MCF 10A (cell line): ENCODE data around the gene ARL15. TPM values are rescaled to one million over a fixed set of nuclear protein-coding genes. Genes with fewer than 3 reads are reported as not detected.
A peak's percentile ranks its signal among the peaks of the same experiment; 100 is the strongest.

Experiments
- BruUV-seq: library from RNA; stranded (reverse); fragments of 400-500 nt; replicated peaks from 2 replicates; lab custom pipeline; 2021; lab: Mats Ljungman, UMichigan
- CTCF ChIA-PET: fragments of 300-600 bp; sonication (Branson Sonifier 250); formaldehyde crosslinking; extraction: SDS; loops from one replicate; lab custom pipeline; 2021; ENCODE audit warnings: antibody characterized with exemption, inconsistent platforms; lab: Yijun Ruan, JAX
- POLR2A ChIA-PET: fragments of 300-600, 350-650 bp; sonication (Branson Sonifier 250); formaldehyde crosslinking; extraction: SDS; loops from one replicate; lab custom pipeline; 2020; ENCODE audit warnings: antibody characterized with exemption, inconsistent platforms; lab: Yijun Ruan, JAX
- DNase-seq: peaks from one replicate; pipeline ENCODE4 v3.0.0-alpha.2; 2018; ENCODE audit not compliant: unreplicated experiment
- H3K27ac Mint-ChIP-seq: one replicate; pipeline ENCODE4 v1.8.0; 2022; ENCODE audit warnings: mild to moderate bottlenecking, low read depth, mixed read lengths; ENCODE audit not compliant: unreplicated experiment
- H3K27me3 Mint-ChIP-seq: one replicate; pipeline ENCODE4 v1.8.0; 2022; ENCODE audit warnings: mixed read lengths; ENCODE audit not compliant: insufficient read depth, unreplicated experiment
- H3K36me3 Mint-ChIP-seq: one replicate; pipeline ENCODE4 v1.8.0; 2022; ENCODE audit warnings: mild to moderate bottlenecking, moderate library complexity, mixed read lengths; ENCODE audit not compliant: insufficient read depth, unreplicated experiment
- H3K4me1 Mint-ChIP-seq: one replicate; pipeline ENCODE4 v1.8.0; 2022; ENCODE audit warnings: mixed read lengths; ENCODE audit not compliant: insufficient read depth, unreplicated experiment
- H3K4me3 Mint-ChIP-seq: one replicate; pipeline ENCODE4 v1.8.0; 2022; ENCODE audit warnings: mild to moderate bottlenecking, moderate library complexity, mixed read lengths; ENCODE audit not compliant: unreplicated experiment
- H3K9me3 Mint-ChIP-seq: one replicate; pipeline ENCODE4 v1.8.0; 2022; ENCODE audit warnings: mixed read lengths; ENCODE audit not compliant: unreplicated experiment
- intact Hi-C: fragments of 100-400 bp; cut with micrococcal nuclease; formaldehyde crosslinking; loops from 2 replicates; pipeline ENCODE4 v1.14.1; 2022
- total RNA-seq: library from RNA; stranded (reverse); gene quantifications from 2 replicates; pipeline ENCODE4 v1.2.3, GENCODE V29; 2022
- TF ChIP-seq, protein P1 (sequence below): fragments of 200-600 bp; IDR thresholded peaks from one replicate; pipeline ENCODE4 v1.8.0; 2022; ENCODE audit warnings: antibody characterized with exemption, mild to moderate bottlenecking; ENCODE audit not compliant: unreplicated experiment

ARL15 gene
- total RNA-seq, 1 experiment from 2014 or later: 11.3 TPM

DNA sequence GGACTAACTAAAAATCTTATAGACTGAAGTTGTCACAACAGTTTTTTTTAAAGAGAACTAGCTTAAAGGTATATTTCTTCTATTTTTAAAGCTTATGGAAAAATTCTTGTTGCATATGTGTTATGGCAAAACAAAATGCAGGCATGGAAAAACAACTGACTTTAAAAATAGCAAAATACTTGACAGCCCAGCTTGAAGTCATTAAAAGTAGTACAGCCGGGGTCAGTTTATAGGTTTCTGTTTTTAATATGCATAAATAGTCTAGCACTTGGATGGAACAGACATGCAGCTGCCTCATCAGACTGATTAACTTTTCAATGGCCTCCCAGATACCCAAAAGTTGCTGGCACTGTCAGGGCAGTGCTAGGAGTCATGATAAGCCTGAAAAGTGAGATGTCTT lies 22.3 kb upstream of the ARL15 start:
- no peak overlapping the region for H3K27ac Mint-ChIP-seq
- H3K9me3 Mint-ChIP-seq: peaks cover 21% of the 10 kb centered on the region
- ChIA-PET CTCF (interaction anchor here (0.6 to 1.2 kb wide), 5 partner anchors 10 to 1885 kb away, joined by 3 to 5 read pairs (median 4); no protein-coding TSS in a partner anchor), POLR2A (interaction anchor here (0.6 to 1.5 kb wide), 3 partner anchors 8 to 171 kb away, joined by 3 to 7 read pairs (median 3); no protein-coding TSS in a partner anchor)
- H3K4me3 Mint-ChIP-seq: no peak overlapping the region
- no TSS peak for BruUV-seq
- no peaks in the 10 kb centered on the region for H3K27me3 Mint-ChIP-seq
- TF ChIP-seq, protein P1, sequence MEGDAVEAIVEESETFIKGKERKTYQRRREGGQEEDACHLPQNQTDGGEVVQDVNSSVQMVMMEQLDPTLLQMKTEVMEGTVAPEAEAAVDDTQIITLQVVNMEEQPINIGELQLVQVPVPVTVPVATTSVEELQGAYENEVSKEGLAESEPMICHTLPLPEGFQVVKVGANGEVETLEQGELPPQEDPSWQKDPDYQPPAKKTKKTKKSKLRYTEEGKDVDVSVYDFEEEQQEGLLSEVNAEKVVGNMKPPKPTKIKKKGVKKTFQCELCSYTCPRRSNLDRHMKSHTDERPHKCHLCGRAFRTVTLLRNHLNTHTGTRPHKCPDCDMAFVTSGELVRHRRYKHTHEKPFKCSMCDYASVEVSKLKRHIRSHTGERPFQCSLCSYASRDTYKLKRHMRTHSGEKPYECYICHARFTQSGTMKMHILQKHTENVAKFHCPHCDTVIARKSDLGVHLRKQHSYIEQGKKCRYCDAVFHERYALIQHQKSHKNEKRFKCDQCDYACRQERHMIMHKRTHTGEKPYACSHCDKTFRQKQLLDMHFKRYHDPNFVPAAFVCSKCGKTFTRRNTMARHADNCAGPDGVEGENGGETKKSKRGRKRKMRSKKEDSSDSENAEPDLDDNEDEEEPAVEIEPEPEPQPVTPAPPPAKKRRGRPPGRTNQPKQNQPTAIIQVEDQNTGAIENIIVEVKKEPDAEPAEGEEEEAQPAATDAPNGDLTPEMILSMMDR: no peak
- no peaks in the 10 kb centered on the region for H3K36me3 Mint-ChIP-seq
- H3K4me1 Mint-ChIP-seq: peaks cover 16% of the 10 kb centered on the region
- intact Hi-C loops: no loop called here
- no peak for DNase-seq

DNA sequence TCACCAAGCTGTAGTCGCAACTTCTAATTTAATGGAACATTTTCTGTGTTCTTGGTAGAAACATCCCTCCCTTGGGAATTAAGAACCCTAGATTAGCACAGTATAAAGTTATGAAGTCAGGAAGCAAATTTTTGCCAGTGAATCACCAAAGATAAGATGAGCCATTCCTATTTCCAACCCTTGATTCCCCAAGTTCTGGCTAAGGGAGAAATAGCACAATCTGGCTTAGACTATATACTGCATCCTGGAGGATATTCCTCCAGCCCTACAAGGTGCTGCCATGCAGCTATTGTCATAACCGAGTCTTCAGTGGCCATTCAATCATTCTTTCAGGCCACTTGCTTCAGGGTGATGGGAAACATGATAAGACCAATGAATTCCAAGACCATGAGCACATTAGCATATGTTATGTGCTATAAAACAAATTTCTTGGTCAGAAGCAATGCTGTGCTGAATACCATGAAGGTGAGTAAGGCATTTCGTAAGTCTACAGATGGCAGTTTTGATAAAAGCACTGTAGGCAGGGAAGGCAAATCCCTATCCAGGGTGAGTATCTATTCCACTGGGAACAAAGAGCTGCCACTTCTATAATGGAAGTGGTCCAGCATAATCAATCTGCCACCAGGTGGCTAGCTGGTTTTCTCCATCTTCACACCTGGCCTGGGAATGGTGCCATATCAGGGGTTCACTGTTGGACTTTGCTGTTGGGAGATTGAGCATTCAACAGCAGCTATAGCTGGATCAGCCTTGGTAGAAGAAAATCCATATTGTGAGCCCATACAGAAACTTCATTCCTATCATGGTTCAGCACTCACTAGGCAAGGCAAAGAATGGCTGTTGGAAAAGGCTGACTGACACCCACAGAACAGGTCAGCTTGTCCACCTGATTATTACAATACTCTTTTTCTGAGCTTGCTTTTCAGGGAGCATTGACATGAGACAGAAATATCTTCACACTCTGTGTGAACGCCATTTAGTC lies 19.6 kb upstream of the ARL15 start:
- peaks cover 16% of the 10 kb centered on the region for H3K4me1 Mint-ChIP-seq
- H3K4me3 Mint-ChIP-seq: no peak overlapping the region
- peaks cover 3% of the 10 kb centered on the region for H3K9me3 Mint-ChIP-seq
- ChIA-PET CTCF (interaction anchor here (0.5 to 1.8 kb wide), 15 partner anchors 15 to 565 kb away, joined by 3 to 9 read pairs (median 4); no protein-coding TSS in a partner anchor), POLR2A (interaction anchor here (0.6 to 2.5 kb wide), 12 partner anchors 9 to 159 kb away, joined by 3 to 28 read pairs (median 4); partner anchors contain the start of gene ARL15)
- peak; percentile 75 for DNase-seq
- H3K27ac Mint-ChIP-seq: no peak overlapping the region
- intact Hi-C loops: no loop called here
- no peaks in the 10 kb centered on the region for H3K27me3 Mint-ChIP-seq
- no peaks in the 10 kb centered on the region for H3K36me3 Mint-ChIP-seq
- no TSS peak for BruUV-seq
- TF ChIP-seq, protein P1: no peak

DNA sequence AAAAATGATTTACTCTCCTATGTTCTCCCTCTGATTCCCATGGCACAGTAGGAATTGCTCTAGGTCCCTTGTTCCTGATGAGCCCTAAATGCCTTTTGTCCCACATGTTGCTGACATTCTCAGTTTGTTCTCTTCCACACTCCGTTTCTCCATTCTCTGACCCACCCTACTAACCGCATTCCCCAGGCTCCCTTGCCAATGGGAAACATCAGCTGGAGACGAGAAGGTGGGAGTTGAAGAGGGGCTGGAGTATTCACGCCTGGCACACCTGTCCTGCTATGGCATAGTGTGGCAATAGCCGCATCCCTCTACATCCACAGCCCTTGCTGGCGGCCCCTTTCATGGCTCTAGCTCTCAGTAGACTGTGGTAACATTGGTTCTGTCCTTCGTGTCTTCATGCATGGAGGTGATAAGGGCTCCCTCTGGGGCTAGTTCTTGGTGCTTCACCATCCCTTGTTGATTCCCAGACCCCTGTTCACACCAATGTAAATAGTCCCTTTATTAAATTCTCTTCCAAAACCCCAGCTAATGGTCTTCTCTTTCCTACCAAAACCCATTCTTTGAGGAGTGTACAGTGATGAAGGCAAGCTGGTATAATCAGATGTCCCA lies 16.4 kb upstream of the ARL15 start:
- H3K9me3 Mint-ChIP-seq: no peaks in the 10 kb centered on the region

More for the DNA sequence above, 16.4 kb upstream of the ARL15 start:
- ChIA-PET POLR2A (interaction anchor here (1.3 to 2.7 kb wide), 2 partner anchors 12 to 16 kb away, joined by 4 to 9 read pairs; partner anchors contain the start of gene ARL15), CTCF (interaction anchor here (0.6 to 1.2 kb wide), 4 partner anchors 10 to 613 kb away, joined by 3 to 5 read pairs (median 3); no protein-coding TSS in a partner anchor)
- TF ChIP-seq, protein P1: no peak
- BruUV-seq: no TSS peak
- Mint-ChIP-seq H3K27ac (no peak overlapping the region), H3K27me3 (no peaks in the 10 kb centered on the region), H3K36me3 (no peaks in the 10 kb centered on the region), H3K4me1 (peaks cover 16% of the 10 kb centered on the region), H3K4me3 (no peak overlapping the region)
- intact Hi-C loops: no loop called here
- DNase-seq: no peak
